SK-N-SH (cell line): Measurements from ENCODE around the gene CSRNP3. TPM values are rescaled to one million over a fixed set of nuclear protein-coding genes. Genes with fewer than 3 reads are reported as not detected.

Experiments
- CTCF ChIA-PET: fragments of 300-600, 350-600 bp; formaldehyde crosslinking; extraction: SDS; loops from one replicate; lab custom pipeline; 2021; lab: Yijun Ruan, JAX
- POLR2A ChIA-PET: fragments of 350-600 bp; sonication (Branson Sonifier 250); formaldehyde crosslinking; extraction: SDS; loops from one replicate; lab custom pipeline; 2020; ENCODE audit warnings: antibody characterized with exemption, inconsistent platforms; lab: Yijun Ruan, JAX
- DNase-seq: peaks from one replicate; pipeline ENCODE4 v3.0.0; 2012
- H2AFZ ChIP-seq: fragments of 200-600 bp; sonication (generic); 2 replicates; pipeline ENCODE4 v1.8.1; 2016; ENCODE audit warnings: antibody characterized with exemption, mild to moderate bottlenecking, low read depth
- H3F3A ChIP-seq: fragments of 200-600 bp; sonication (generic); replicated peaks from 2 replicates; pipeline ENCODE3; 2016; ENCODE audit warnings: antibody characterized with exemption, mild to moderate bottlenecking; ENCODE audit not compliant: insufficient read depth
- H3K27ac ChIP-seq, 2 experiments: fragments of 200-500 bp in 1 of 2; fragments of 200-600 bp in 1 of 2; sonication (Bioruptor generic) in 1 of 2; sonication (generic), shearing (Covaris generic) in 1 of 2; 2 replicates each; pipeline versions ENCODE4 v1.5.1 to v1.6.1; 2014 to 2016; ENCODE audit warnings: low read depth in 2 of 2, inconsistent platforms in 1 of 2, low read length in 1 of 2, mild to moderate bottlenecking in 1 of 2, mixed read lengths in 1 of 2
- H3K27me3 ChIP-seq: fragments of 200-600 bp; sonication (generic), shearing (Covaris generic); 2 replicates; pipeline ENCODE4 v1.6.1; 2016; ENCODE audit warnings: mixed run types; ENCODE audit not compliant: insufficient read depth
- H3K36me3 ChIP-seq, 2 experiments: fragments of 200-500 bp in 1 of 2; fragments of 200-600 bp in 1 of 2; sonication (Bioruptor generic) in 1 of 2; sonication (generic) in 1 of 2; replicated peaks in 1 of 2; 2 replicates each; pipeline versions ENCODE3 to v1.5.1; 2014 to 2016; ENCODE audit warnings: low read length in 1 of 2, mild to moderate bottlenecking in 1 of 2; ENCODE audit not compliant: insufficient read depth in 2 of 2, control insufficient read depth in 1 of 2
- H3K4me1 ChIP-seq, 2 experiments: fragments of 200-500 bp in 1 of 2; fragments of 200-600 bp in 1 of 2; sonication (Bioruptor generic) in 1 of 2; sonication (generic), shearing (Covaris generic) in 1 of 2; 2 replicates each; pipeline versions ENCODE4 v1.5.1 to v1.6.1; 2014 to 2016; ENCODE audit warnings: low read depth in 1 of 2, low read length in 1 of 2, mixed run types in 1 of 2; ENCODE audit not compliant: insufficient read depth in 2 of 2, control insufficient read depth in 1 of 2
- H3K4me2 ChIP-seq: fragments of 200-600 bp; sonication (generic), shearing (Covaris generic); 2 replicates; pipeline ENCODE4 v1.6.1; 2017; ENCODE audit warnings: mixed run types
- H3K4me3 ChIP-seq, 2 experiments: fragments of 200-500 bp in 1 of 2; fragments of 200-600 bp in 1 of 2; sonication (Bioruptor generic) in 1 of 2; sonication (generic), shearing (Covaris generic) in 1 of 2; 2 replicates each; pipeline versions ENCODE4 v1.5.1 to v1.8.1; 2014 to 2016; ENCODE audit warnings: low read depth in 2 of 2, inconsistent platforms in 1 of 2, low read length in 1 of 2, mild to moderate bottlenecking in 1 of 2, mixed read lengths in 1 of 2, moderate library complexity in 1 of 2
- H3K79me2 ChIP-seq: fragments of 200-600 bp; sonication (generic); 2 replicates; pipeline ENCODE4 v1.8.1; 2017; ENCODE audit warnings: mild to moderate bottlenecking; ENCODE audit not compliant: insufficient read depth
- H3K9ac ChIP-seq: fragments of 200-600 bp; sonication (generic); 2 replicates; pipeline ENCODE4 v1.6.1; 2017; ENCODE audit warnings: mixed run types
- H3K9me2 ChIP-seq: fragments of 200-600 bp; sonication (generic); 2 replicates; pipeline ENCODE4 v1.6.1; 2017; ENCODE audit warnings: mixed run types
- H3K9me3 ChIP-seq: fragments of 200-600 bp; sonication (generic); 2 replicates; pipeline ENCODE4 v1.6.1; 2017; ENCODE audit warnings: mixed run types, mild to moderate bottlenecking, moderate library complexity
- H4K20me1 ChIP-seq: fragments of 200-600 bp; sonication (generic); 2 replicates; pipeline ENCODE4 v1.6.1; 2017; ENCODE audit warnings: mild to moderate bottlenecking, mixed run types; ENCODE audit not compliant: insufficient read depth
- CHD2 ChIP-seq: fragments of 150-350 bp; IDR thresholded peaks from 2 replicates; pipeline ENCODE4 v1.6.1; 2018; ENCODE audit warnings: low read length; ENCODE audit not compliant: partially characterized antibody
- EZH2phosphoT487 ChIP-seq: fragments of 200-600 bp; sonication (generic); IDR thresholded peaks from 2 replicates; pipeline ENCODE4 v1.6.1; 2017; ENCODE audit warnings: low read depth, mixed run types, mild to moderate bottlenecking, antibody characterized with exemption, moderate library complexity, borderline replicate concordance
- GABPA ChIP-seq: IDR thresholded peaks from 2 replicates; pipeline ENCODE4 v1.4.0; 2012; ENCODE audit warnings: low read depth, mild to moderate bottlenecking
- GATA2 ChIP-seq: sonication (generic); formaldehyde crosslinking; IDR thresholded peaks from 2 replicates; pipeline ENCODE4 v1.5.0; 2020; ENCODE audit warnings: mild to moderate bottlenecking, missing genetic modification reagents
- MAX ChIP-seq: IDR thresholded peaks from 2 replicates; pipeline ENCODE4 v1.4.0; 2012; ENCODE audit warnings: low read depth
- MXI1 ChIP-seq: IDR thresholded peaks from 2 replicates; pipeline ENCODE4 v1.6.1; 2012; ENCODE audit warnings: mild to moderate bottlenecking, low read depth, low read length, improper control_type of control experiment
- NRF1 ChIP-seq: IDR thresholded peaks from 2 replicates; pipeline ENCODE4 v1.6.1; 2012; ENCODE audit warnings: low read depth, mild to moderate bottlenecking, low read length
- RAD21 ChIP-seq: IDR thresholded peaks from 2 replicates; pipeline ENCODE4 v1.6.1; 2012; ENCODE audit warnings: mild to moderate bottlenecking, low read length
- SMC3 ChIP-seq: IDR thresholded peaks from 2 replicates; pipeline ENCODE4 v1.6.1; 2012; ENCODE audit warnings: low read depth, low read length, improper control_type of control experiment
- TCF12 ChIP-seq: IDR thresholded peaks from 2 replicates; pipeline ENCODE4 v1.4.0; 2012
- WGBS: methylation state at CpG from one replicate; pipeline ENCODE4 v1.1.6; 2017; ENCODE audit warnings: low lambda C conversion rate; 5-methylcytosine and 5-hydroxymethylcytosine counted together
- polyA plus RNA-seq, 3 experiments: library from polyadenylated mRNA; depleted of rRNA; stranded (reverse); fragments of >200 nt; gene quantifications; 2 replicates each; pipeline ENCODE4 v1.2.3, GENCODE V29; 2012
- TF ChIP-seq, protein P1 (sequence below): IDR thresholded peaks from 2 replicates; pipeline ENCODE4 v1.6.1; 2012; ENCODE audit warnings: mild to moderate bottlenecking, low read depth, low read length, moderate library complexity

CSRNP3 gene
- polyA plus RNA-seq, 1 of the 3 experiments (the other 2 are of a cell fraction): 1.0 TPM

- TF ChIP-seq SMC3 (no peak; the same call in 1 of the 2 replicates), TCF12 (no peak), EZH2phosphoT487 (no peak), MXI1 (peak; percentile 89)
- TF ChIP-seq, protein P1, sequence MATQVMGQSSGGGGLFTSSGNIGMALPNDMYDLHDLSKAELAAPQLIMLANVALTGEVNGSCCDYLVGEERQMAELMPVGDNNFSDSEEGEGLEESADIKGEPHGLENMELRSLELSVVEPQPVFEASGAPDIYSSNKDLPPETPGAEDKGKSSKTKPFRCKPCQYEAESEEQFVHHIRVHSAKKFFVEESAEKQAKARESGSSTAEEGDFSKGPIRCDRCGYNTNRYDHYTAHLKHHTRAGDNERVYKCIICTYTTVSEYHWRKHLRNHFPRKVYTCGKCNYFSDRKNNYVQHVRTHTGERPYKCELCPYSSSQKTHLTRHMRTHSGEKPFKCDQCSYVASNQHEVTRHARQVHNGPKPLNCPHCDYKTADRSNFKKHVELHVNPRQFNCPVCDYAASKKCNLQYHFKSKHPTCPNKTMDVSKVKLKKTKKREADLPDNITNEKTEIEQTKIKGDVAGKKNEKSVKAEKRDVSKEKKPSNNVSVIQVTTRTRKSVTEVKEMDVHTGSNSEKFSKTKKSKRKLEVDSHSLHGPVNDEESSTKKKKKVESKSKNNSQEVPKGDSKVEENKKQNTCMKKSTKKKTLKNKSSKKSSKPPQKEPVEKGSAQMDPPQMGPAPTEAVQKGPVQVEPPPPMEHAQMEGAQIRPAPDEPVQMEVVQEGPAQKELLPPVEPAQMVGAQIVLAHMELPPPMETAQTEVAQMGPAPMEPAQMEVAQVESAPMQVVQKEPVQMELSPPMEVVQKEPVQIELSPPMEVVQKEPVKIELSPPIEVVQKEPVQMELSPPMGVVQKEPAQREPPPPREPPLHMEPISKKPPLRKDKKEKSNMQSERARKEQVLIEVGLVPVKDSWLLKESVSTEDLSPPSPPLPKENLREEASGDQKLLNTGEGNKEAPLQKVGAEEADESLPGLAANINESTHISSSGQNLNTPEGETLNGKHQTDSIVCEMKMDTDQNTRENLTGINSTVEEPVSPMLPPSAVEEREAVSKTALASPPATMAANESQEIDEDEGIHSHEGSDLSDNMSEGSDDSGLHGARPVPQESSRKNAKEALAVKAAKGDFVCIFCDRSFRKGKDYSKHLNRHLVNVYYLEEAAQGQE: no peak
Observed at GRCh38 chr2:165573534-165574461, 104.3 kb downstream of the CSRNP3 start (continued).

- ChIA-PET CTCF (interaction anchor here (1.4 to 1.7 kb wide), 6 partner anchors 10 to 172 kb away, joined by 3 to 7 read pairs (median 4); no protein-coding TSS in a partner anchor), POLR2A (no interaction called here)
- Histone ChIP-seq H3F3A (peaks cover 9% of the 10 kb centered on the region), H3K9ac (no peak overlapping the region), H3K27me3 (no peaks in the 10 kb centered on the region), H3K36me3 (no peaks in the 10 kb centered on the region), H3K4me1 (peaks cover 12 to 17% of the 10 kb centered on the region in 2 experiments; a peak in 3 of 4 replicates), H3K4me3 (peak overlapping the region in 1 of 2 experiments; percentile 62; a peak in 1 of 4 replicates), H3K79me2 (no peaks in the 10 kb centered on the region), H3K9me3 (no peaks in the 10 kb centered on the region), H3K4me2 (peak overlapping the region; percentile 79; the same call in 1 of the 2 replicates), H2AFZ (peak overlapping the region; percentile 85; the same call in 1 of the 2 replicates), H4K20me1 (no peaks in the 10 kb centered on the region), H3K27ac (peak overlapping the region in 1 of 2 experiments; percentile 95; a peak in 2 of 4 replicates), H3K9me2 (no peaks in the 10 kb centered on the region)
- DNase-seq: no peak
- TF ChIP-seq EZH2phosphoT487 (no peak), MAX (no peak), CHD2 (no peak), NRF1 (no peak), RAD21 (no peak), MXI1 (no peak), GATA2 (CRISPR knock-in tag) (no peak), GABPA (no peak)
- 63% methylated on average over 2 of the region's 2 CpGs for WGBS
Observed at GRCh38 chr2:165575044-165575615, 105.6 kb downstream of the CSRNP3 start.
